Measurements from ENCODE around the gene SCAPER. TPM values are rescaled to one million over a fixed set of nuclear protein-coding genes. Genes with fewer than 3 reads are reported as not detected.

The SCAPER gene
- total and polyA plus RNA-seq, 10 of the 15 experiments (the other 5 are each of a cell fraction or from before 2014, with no cell fraction given): 1.0 to 7.7 (median 3.9) TPM

DNA sequence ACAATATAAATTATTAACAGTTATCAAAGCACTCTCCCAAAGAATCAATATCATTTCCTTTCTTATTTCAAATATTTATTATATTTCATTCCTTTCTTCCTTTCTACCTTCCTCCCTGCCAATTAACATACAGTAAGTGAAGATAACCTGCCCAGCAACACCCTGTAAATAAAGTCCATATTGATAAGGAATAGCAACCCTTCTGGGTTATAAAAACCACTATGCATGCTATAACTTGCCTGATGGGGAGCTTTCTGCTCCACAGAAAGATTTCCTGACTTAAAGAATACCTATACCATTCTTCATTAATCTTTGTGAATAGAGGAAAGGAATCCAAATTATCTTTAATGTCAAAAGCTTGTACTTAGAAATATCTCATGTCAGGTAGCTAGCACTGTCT lies 402.0 kb downstream of the SCAPER start:
- BruUV-seq (replicated peaks): no TSS peak

DNA sequence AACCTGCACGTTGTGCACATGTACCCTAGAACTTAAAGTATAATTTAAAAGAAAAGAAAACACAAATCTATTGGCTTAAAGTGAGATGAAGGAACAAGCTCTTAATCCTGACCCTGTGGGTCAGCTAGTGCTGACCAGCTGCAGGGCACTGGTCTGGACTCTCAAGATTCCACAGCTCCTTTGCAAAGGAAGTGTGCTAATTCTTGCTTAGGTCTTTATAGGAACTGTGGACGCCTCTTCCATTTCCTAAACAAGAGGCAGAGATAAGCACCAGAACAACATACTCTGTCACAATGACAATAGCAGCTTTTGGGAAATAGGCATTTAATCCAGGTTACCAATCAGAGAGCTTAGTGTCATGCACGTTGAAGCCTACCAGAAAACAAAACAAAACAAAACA lies 402.5 kb downstream of the SCAPER start:
- SMC1A ChIA-PET (ENCODE audit: uncharacterized antibody, unreplicated experiment): no interaction called here
- 100% methylated on average over 3 of the region's 3 CpGs for WGBS (ENCODE audit: insufficient coverage, insufficient replicate concordance, low lambda C conversion rate, missing lambda C conversion rate)
- no peak for DNase-seq (ENCODE audit: low read depth, low spot score)
- TF ChIP-seq IRF4 (IDR thresholded peaks at IDR 0.05; ENCODE audit: low read depth, low read length): no peak
- no peak for TF ChIP-seq ESRRA (IDR thresholded peaks at IDR 0.05; ENCODE audit: low read length)
- TF ChIP-seq, protein P1, sequence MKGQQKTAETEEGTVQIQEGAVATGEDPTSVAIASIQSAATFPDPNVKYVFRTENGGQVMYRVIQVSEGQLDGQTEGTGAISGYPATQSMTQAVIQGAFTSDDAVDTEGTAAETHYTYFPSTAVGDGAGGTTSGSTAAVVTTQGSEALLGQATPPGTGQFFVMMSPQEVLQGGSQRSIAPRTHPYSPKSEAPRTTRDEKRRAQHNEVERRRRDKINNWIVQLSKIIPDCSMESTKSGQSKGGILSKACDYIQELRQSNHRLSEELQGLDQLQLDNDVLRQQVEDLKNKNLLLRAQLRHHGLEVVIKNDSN (IDR thresholded peaks at IDR 0.05; ENCODE audit: borderline replicate concordance, extremely low read length, insufficient read depth, low read depth, low read length): no peak
- TF ChIP-seq TARDBP (IDR thresholded peaks at IDR 0.05; ENCODE audit: borderline replicate concordance): no peak
- no peak for TF ChIP-seq RBBP5 (conservative IDR thresholded peaks at IDR 0.05)
- no peak for TF ChIP-seq MEF2A (IDR thresholded peaks at IDR 0.05; ENCODE audit: insufficient read depth, low read depth, low read length)
- TF ChIP-seq, protein P2, sequence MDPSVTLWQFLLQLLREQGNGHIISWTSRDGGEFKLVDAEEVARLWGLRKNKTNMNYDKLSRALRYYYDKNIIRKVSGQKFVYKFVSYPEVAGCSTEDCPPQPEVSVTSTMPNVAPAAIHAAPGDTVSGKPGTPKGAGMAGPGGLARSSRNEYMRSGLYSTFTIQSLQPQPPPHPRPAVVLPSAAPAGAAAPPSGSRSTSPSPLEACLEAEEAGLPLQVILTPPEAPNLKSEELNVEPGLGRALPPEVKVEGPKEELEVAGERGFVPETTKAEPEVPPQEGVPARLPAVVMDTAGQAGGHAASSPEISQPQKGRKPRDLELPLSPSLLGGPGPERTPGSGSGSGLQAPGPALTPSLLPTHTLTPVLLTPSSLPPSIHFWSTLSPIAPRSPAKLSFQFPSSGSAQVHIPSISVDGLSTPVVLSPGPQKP (IDR thresholded peaks at IDR 0.05; ENCODE audit: low read depth, low read length): no peak
- no peak for TF ChIP-seq GATAD2B (conservative IDR thresholded peaks at IDR 0.05; ENCODE audit: low read depth)
- no peak for TF ChIP-seq NFYB (IDR thresholded peaks at IDR 0.05; ENCODE audit: insufficient read depth, low read depth, low read length)
- no peak for TF ChIP-seq KDM1A (IDR thresholded peaks at IDR 0.05; ENCODE audit: borderline replicate concordance)
- no peak for TF ChIP-seq BMI1 (IDR thresholded peaks at IDR 0.05; ENCODE audit: borderline replicate concordance)
- TF ChIP-seq TBL1XR1 (IDR thresholded peaks at IDR 0.05; ENCODE audit: low read depth, low read length): no peak
- TF ChIP-seq STAT3 (IDR thresholded peaks at IDR 0.05; ENCODE audit: low read depth, low read length): no peak
- no peak for TF ChIP-seq EGR1 (IDR thresholded peaks at IDR 0.05; ENCODE audit: borderline replicate concordance in 1 of 2, low read depth in 2 of 2, low read length in 2 of 2)

More for the DNA sequence above, 402.0 kb downstream of the SCAPER start:
- Histone ChIP-seq H2AFZ (ENCODE audit: control insufficient read depth, low read depth, low read length) (no peak overlapping the region), H3K36me3 (ENCODE audit: control insufficient read depth in 2 of 2, insufficient read depth in 2 of 2, low read length in 1 of 2) (no peaks in the 10 kb centered on the region), H3K9ac (ENCODE audit: control insufficient read depth, insufficient read depth, low read length) (no peak overlapping the region), H3K27me3 (replicated peaks in 1 of 2; ENCODE audit: control insufficient read depth in 2 of 2, insufficient read depth in 2 of 2, low read length in 1 of 2) (no peaks in the 10 kb centered on the region), H3K79me2 (ENCODE audit: control insufficient read depth, insufficient read depth, low read length) (no peaks in the 10 kb centered on the region), H3K4me3 (no peak overlapping the region), H3K4me2 (ENCODE audit: control insufficient read depth, insufficient read depth) (no peak overlapping the region), H3K4me1 (ENCODE audit: control insufficient read depth, insufficient read depth, low read length) (no peaks in the 10 kb centered on the region), H3K27ac (ENCODE audit: control insufficient read depth, insufficient read depth) (no peak overlapping the region), H4K20me1 (ENCODE audit: control insufficient read depth, insufficient read depth) (no peaks in the 10 kb centered on the region), H3K9me3 (replicated peaks; ENCODE audit: control insufficient read depth, insufficient read depth, low read length) (no peaks in the 10 kb centered on the region)
- ChIA-PET POLR2A (no interaction called here), CTCF (no interaction called here), SMC1A (ENCODE audit: uncharacterized antibody, unreplicated experiment) (interaction anchor here (0.6 kb wide), 1 partner anchor 149 kb away, joined by 3 read pairs; no protein-coding TSS in a partner anchor), RAD21 (ENCODE audit: unreplicated experiment) (no interaction called here)
- no peak for TF ChIP-seq MYB (IDR thresholded peaks at IDR 0.05; ENCODE audit: borderline replicate concordance, low read depth, low read length)
- in situ Hi-C loops (cut with MboI) (no loop called here), intact Hi-C loops (cut with micrococcal nuclease; ENCODE audit: unreplicated experiment) (no loop called here)
- FAIRE-seq: no peak
- no peak for ATAC-seq
- DNase-seq (ENCODE audit: low read depth, low spot score): no peak

More for the DNA sequence above, 402.5 kb downstream of the SCAPER start:
- Histone ChIP-seq H3K27me3 (replicated peaks in 1 of 2; ENCODE audit: control insufficient read depth in 2 of 2, insufficient read depth in 2 of 2, low read length in 1 of 2) (no peaks in the 10 kb centered on the region), H3K36me3 (ENCODE audit: control insufficient read depth in 2 of 2, insufficient read depth in 2 of 2, low read length in 1 of 2) (no peaks in the 10 kb centered on the region), H3K4me1 (ENCODE audit: control insufficient read depth, insufficient read depth, low read length) (no peaks in the 10 kb centered on the region), H3K9me3 (replicated peaks; ENCODE audit: control insufficient read depth, insufficient read depth, low read length) (no peaks in the 10 kb centered on the region), H3K79me2 (ENCODE audit: control insufficient read depth, insufficient read depth, low read length) (no peaks in the 10 kb centered on the region), H3K4me2 (ENCODE audit: control insufficient read depth, insufficient read depth) (no peak overlapping the region), H4K20me1 (ENCODE audit: control insufficient read depth, insufficient read depth) (no peaks in the 10 kb centered on the region), H3K4me3 (no peak overlapping the region), H3K9ac (ENCODE audit: control insufficient read depth, insufficient read depth, low read length) (no peak overlapping the region), H2AFZ (ENCODE audit: control insufficient read depth, low read depth, low read length) (no peak overlapping the region), H3K27ac (ENCODE audit: control insufficient read depth, insufficient read depth) (no peak overlapping the region)
- FAIRE-seq (no peak), ATAC-seq (no peak)
- in situ Hi-C loops (cut with MboI): no loop called here
- intact Hi-C loops (cut with micrococcal nuclease; ENCODE audit: unreplicated experiment): no loop called here
- POLR2A ChIA-PET: no interaction called here
- CTCF ChIA-PET: no interaction called here
- no TSS peak for BruUV-seq (replicated peaks)
- RAD21 ChIA-PET (ENCODE audit: unreplicated experiment): no interaction called here

All from GM12878 (cell line).